ENCODE results near the gene TNP2.

TNP2 gene

GRCh38 chr16:11268921-11269375 lies at the start of gene TNP2:
Gene TNP2, minus strand, starts transcription at chr16:11269325. Its CDS starts 63 bp downstream, at chr16:11269262.
- DNase-seq, result no peak

GRCh38 chr16:11318817-11319216 lies 49.7 kb upstream of the TNP2 start:
- DNase-seq, result no peak

GRCh38 chr16:11316331-11317015 lies 47.3 kb upstream of the TNP2 start:
- no peak for DNase-seq

- no peak for DNase-seq
Observed at GRCh38 chr16:11315510-11315909, 46.4 kb upstream of the TNP2 start.

GRCh38 chr16:11314309-11314894 lies 45.3 kb upstream of the TNP2 start:
- no peak for DNase-seq

GRCh38 chr16:11313493-11314308 lies 44.6 kb upstream of the TNP2 start:
- no peak for DNase-seq

- DNase-seq, result no peak
Observed at GRCh38 chr16:11312718-11313492, 43.8 kb upstream of the TNP2 start.

- DNase-seq, result no peak
Observed at GRCh38 chr16:11310997-11311561, 42.0 kb upstream of the TNP2 start.

GRCh38 chr16:11310634-11310977 lies 41.5 kb upstream of the TNP2 start:
- no peak for DNase-seq

- DNase-seq, result no peak
Observed at GRCh38 chr16:11309895-11310633, 40.9 kb upstream of the TNP2 start.

GRCh38 chr16:11308493-11309283 lies 39.6 kb upstream of the TNP2 start:
- DNase-seq, result no peak

- no peak for DNase-seq
Observed at GRCh38 chr16:11307639-11308492, 38.7 kb upstream of the TNP2 start.

GRCh38 chr16:11306997-11307638 lies 38.0 kb upstream of the TNP2 start:
- no peak for DNase-seq

GRCh38 chr16:11306381-11306780 lies 37.3 kb upstream of the TNP2 start:
- no peak for DNase-seq

- DNase-seq, result no peak
Observed at GRCh38 chr16:11303405-11304138, 34.4 kb upstream of the TNP2 start.

GRCh38 chr16:11302977-11303376 lies 33.9 kb upstream of the TNP2 start:
- no peak for DNase-seq

GRCh38 chr16:11301645-11302501 lies 32.7 kb upstream of the TNP2 start:
- DNase-seq, result no peak

GRCh38 chr16:11300560-11300892 lies 31.4 kb upstream of the TNP2 start:
- DNase-seq, result no peak

Data from left hindlimb (tissue), 1 donor.